Neural cell (in vitro differentiated cells): ENCODE results near the gene KREMEN1.

ENCODE experiments used
- CTCF ChIP-seq: fragments of 450-650 bp; IDR thresholded peaks from 2 replicates; pipeline ENCODE4 v1.5.1; 2014; ENCODE audit warnings: antibody characterized with exemption, mild to moderate bottlenecking, moderate library complexity; ENCODE audit not compliant: poor library complexity, severe bottlenecking
- EP300 ChIP-seq: fragments of 450-650 bp; conservative IDR thresholded peaks from 2 replicates; pipeline ENCODE4 v1.6.1; 2014; ENCODE audit warnings: antibody characterized with exemption, mild to moderate bottlenecking, moderate library complexity; ENCODE audit not compliant: poor library complexity, severe bottlenecking
- POLR2AphosphoS5 ChIP-seq: IDR thresholded peaks from 2 replicates; pipeline ENCODE4 v1.6.1; 2012
- RAD21 ChIP-seq: fragments of 450-650 bp; conservative IDR thresholded peaks from 2 replicates; pipeline ENCODE4 v1.6.1; 2014; ENCODE audit warnings: antibody characterized with exemption, mild to moderate bottlenecking, moderate library complexity
- REST ChIP-seq: IDR thresholded peaks from 2 replicates; pipeline ENCODE4 v1.6.1; 2012; ENCODE audit warnings: borderline replicate concordance
- TAF1 ChIP-seq: IDR thresholded peaks from 2 replicates; pipeline ENCODE4 v1.6.1; 2012; ENCODE audit warnings: low read depth

- TF ChIP-seq CTCF (no peak), RAD21 (no peak), POLR2AphosphoS5 (no peak), REST (no peak), TAF1 (no peak), EP300 (no peak)
These were observed 16.7 kb downstream of the KREMEN1 start for GRCh38 chr22:29089507-29089906.
